CD4-positive, alpha-beta T cell (primary cell): Measurements from ENCODE around the gene SRC. TPM values are rescaled to one million over a fixed set of nuclear protein-coding genes. Genes with fewer than 3 reads are reported as not detected.

ENCODE experiments used
- ATAC-seq: fragments of 200-7000 bp; cut with Tn5 transposase; one replicate; pipeline ENCODE4 v1.10.0; 2022; ENCODE audit warnings: mild to moderate bottlenecking; ENCODE audit not compliant: poor library complexity
- CTCF ChIA-PET: fragments of 350-600 bp; sonication (Branson Sonifier 250); formaldehyde crosslinking; loops from one replicate; lab custom pipeline; 2021; ENCODE audit warnings: antibody characterized with exemption, inconsistent platforms; lab: Charles Lee
- POLR2A ChIA-PET: fragments of 350-600 bp; sonication (Branson Sonifier 250); formaldehyde crosslinking; loops from one replicate; lab custom pipeline; 2021; ENCODE audit warnings: antibody characterized with exemption, inconsistent platforms; lab: Charles Lee
- DNase-seq, 14 experiments: peaks; one replicate each; pipeline ENCODE4 v3.0.0-alpha.2; 2013 to 2020; ENCODE audit warnings: mixed read lengths in 2 of 14
- H3K27ac ChIP-seq, 2 donors: one replicate each; pipeline versions ENCODE4 v1.5.1 to v1.7.0; 2013; ENCODE audit warnings: low read length in 2 of 2, low read depth in 1 of 2, mild to moderate bottlenecking in 1 of 2
- H3K27me3 ChIP-seq, 2 experiments: 1 replicate in 1 of 2; 2 replicates in 1 of 2; pipeline versions ENCODE4 v1.6.1 to v1.7.0; 2013; ENCODE audit warnings: low read length in 2 of 2, control low read depth in 1 of 2, mild to moderate bottlenecking in 1 of 2, moderate library complexity in 1 of 2; ENCODE audit not compliant: insufficient read depth in 2 of 2, control insufficient read depth in 1 of 2
- H3K36me3 ChIP-seq: one replicate; pipeline ENCODE4 v1.6.1; 2013; ENCODE audit warnings: low read length, control low read depth; ENCODE audit not compliant: insufficient read depth
- H3K4me1 ChIP-seq: one replicate; pipeline ENCODE4 v1.6.1; 2013; ENCODE audit warnings: low read length, control low read depth; ENCODE audit not compliant: insufficient read depth
- H3K4me3 ChIP-seq: one replicate; pipeline ENCODE4 v1.5.1; 2013; ENCODE audit warnings: mild to moderate bottlenecking, low read length, moderate library complexity
- H3K9me3 ChIP-seq, 2 experiments: 1 replicate in 1 of 2; 2 replicates in 1 of 2; pipeline versions ENCODE4 v1.6.1 to v1.7.0; 2013; ENCODE audit warnings: low read length in 2 of 2, mild to moderate bottlenecking in 2 of 2, control low read depth in 1 of 2, moderate library complexity in 1 of 2; ENCODE audit not compliant: control insufficient read depth in 1 of 2, insufficient read depth in 1 of 2
- H3K27ac Mint-ChIP-seq: one replicate; pipeline ENCODE4 v1.8.0; 2020; ENCODE audit warnings: mixed read lengths
- H3K27me3 Mint-ChIP-seq: one replicate; pipeline ENCODE4 v1.8.0; 2021; ENCODE audit warnings: mixed read lengths
- H3K36me3 Mint-ChIP-seq: one replicate; pipeline ENCODE4 v1.8.0; 2021; ENCODE audit warnings: low read depth, mixed read lengths
- H3K4me1 Mint-ChIP-seq: one replicate; pipeline ENCODE4 v1.8.0; 2021; ENCODE audit warnings: low read depth, mixed read lengths
- H3K4me3 Mint-ChIP-seq: one replicate; pipeline ENCODE4 v1.8.0; 2020; ENCODE audit warnings: mild to moderate bottlenecking, mixed read lengths
- H3K9me3 Mint-ChIP-seq: one replicate; pipeline ENCODE4 v1.8.0; 2020; ENCODE audit warnings: mixed read lengths
- CTCF ChIP-seq: fragments of 200-600 bp; IDR thresholded peaks from one replicate; pipeline ENCODE4 v1.8.0; 2022; ENCODE audit warnings: antibody characterized with exemption, mild to moderate bottlenecking
- intact Hi-C, 2 experiments: fragments of 100-400 bp; cut with DNase I in 1 of 2; cut with micrococcal nuclease in 1 of 2; formaldehyde crosslinking; loops; one replicate each; pipeline versions ENCODE4 v1.15.1 to v1.9.0; 2023 to 2025; cut with DNase I, micrococcal nuclease
- total RNA-seq, 174 experiments: library from RNA in 2 of 174; stranded (reverse) in 2 of 174; gene quantifications; one replicate each; pipeline ENCODE4 v1.2.3 and lab custom pipeline; 2021 to 2026

SRC gene
- total RNA-seq, 2 experiments from 2014 or later: 2.5 to 3.1 TPM

GRCh38 chr20:37443596-37443995 lies 97.7 kb downstream of the SRC start:
- H3K36me3 ChIP-seq: no peaks in the 10 kb centered on the region
- no peaks in the 10 kb centered on the region for H3K4me1 Mint-ChIP-seq
- no peaks in the 10 kb centered on the region for H3K4me1 ChIP-seq
- H3K27me3 Mint-ChIP-seq: no peaks in the 10 kb centered on the region
- no peaks in the 10 kb centered on the region for H3K27me3 ChIP-seq
- H3K4me3 Mint-ChIP-seq: no peak overlapping the region
- H3K27ac ChIP-seq: no peak overlapping the region
- no peak overlapping the region for H3K27ac Mint-ChIP-seq
- ATAC-seq (no peak), DNase-seq (no peak)
- H3K9me3 ChIP-seq: peaks cover 0 to 6% of the 10 kb centered on the region in 2 experiments
- CTCF ChIA-PET: no interaction called here
- intact Hi-C loops: no loop called here
- H3K4me3 ChIP-seq: no peak overlapping the region
- no peaks in the 10 kb centered on the region for H3K36me3 Mint-ChIP-seq
- no peaks in the 10 kb centered on the region for H3K9me3 Mint-ChIP-seq
- TF ChIP-seq CTCF: no peak
- POLR2A ChIA-PET: no interaction called here

GRCh38 chr20:37445041-37445440 lies 99.1 kb downstream of the SRC start:
- intact Hi-C loops: loop anchor here in 1 of 2 experiments (2.0 kb wide), 1 partner anchor 22 kb away; no protein-coding TSS in a partner anchor
- Mint-ChIP-seq H3K4me3 (no peak overlapping the region), H3K4me1 (no peaks in the 10 kb centered on the region), H3K36me3 (no peaks in the 10 kb centered on the region), H3K9me3 (no peaks in the 10 kb centered on the region), H3K27me3 (no peaks in the 10 kb centered on the region), H3K27ac (no peak overlapping the region)
- CTCF ChIA-PET: no interaction called here
- POLR2A ChIA-PET: no interaction called here
- Histone ChIP-seq H3K9me3 (peaks cover 0 to 3% of the 10 kb centered on the region in 2 experiments), H3K4me1 (no peaks in the 10 kb centered on the region), H3K36me3 (no peaks in the 10 kb centered on the region), H3K4me3 (no peak overlapping the region), H3K27ac (no peak overlapping the region), H3K27me3 (no peaks in the 10 kb centered on the region)
- ATAC-seq: no peak
- no peak for TF ChIP-seq CTCF
- DNase-seq: no peak

GRCh38 chr20:37446286-37447032 lies 100.5 kb downstream of the SRC start:
- no peaks in the 10 kb centered on the region for H3K36me3 ChIP-seq
- H3K36me3 Mint-ChIP-seq: no peaks in the 10 kb centered on the region
- no peak overlapping the region for H3K27ac Mint-ChIP-seq
- no peak overlapping the region for H3K4me3 ChIP-seq
- H3K4me1 Mint-ChIP-seq: no peaks in the 10 kb centered on the region
- no peak overlapping the region for H3K4me3 Mint-ChIP-seq
- H3K27me3 ChIP-seq: peaks cover 0 to under 1% of the 10 kb centered on the region in 2 experiments
- H3K27ac ChIP-seq: no peak overlapping the region
- ChIA-PET POLR2A (no interaction called here), CTCF (no interaction called here)
- H3K27me3 Mint-ChIP-seq: no peaks in the 10 kb centered on the region
- no peaks in the 10 kb centered on the region for H3K4me1 ChIP-seq
- DNase-seq: no peak
- no peaks in the 10 kb centered on the region for H3K9me3 ChIP-seq
- intact Hi-C loops: no loop called here
- no peaks in the 10 kb centered on the region for H3K9me3 Mint-ChIP-seq
- no peak for ATAC-seq
- no peak for TF ChIP-seq CTCF
